Ectodermal cell (in vitro differentiated cells): ENCODE results near the gene COL28A1.
"Not testable (repeated sequence)": the region's sequence is repeated elsewhere in the genome, so short reads cannot be mapped to it uniquely, and the experiment has no call there.

Experiments used
- H3K27ac ChIP-seq: 2 replicates; pipeline ENCODE4 v1.7.0; 2013; ENCODE audit warnings: mild to moderate bottlenecking, low read depth, low read length; ENCODE audit not compliant: insufficient read depth, poor library complexity, severe bottlenecking
- H3K27me3 ChIP-seq: 2 replicates; pipeline ENCODE4 v1.7.0; 2013; ENCODE audit warnings: mild to moderate bottlenecking, low read length; ENCODE audit not compliant: insufficient read depth, control insufficient read depth, poor library complexity, severe bottlenecking
- H3K36me3 ChIP-seq: one replicate; pipeline ENCODE4 v1.7.0; 2013; ENCODE audit warnings: low read length; ENCODE audit not compliant: control insufficient read depth, insufficient read depth
- H3K4me1 ChIP-seq: one replicate; pipeline ENCODE4 v1.7.0; 2013; ENCODE audit warnings: low read length; ENCODE audit not compliant: control insufficient read depth, insufficient read depth
- H3K4me3 ChIP-seq: 2 replicates; pipeline ENCODE4 v1.7.0; 2013; ENCODE audit warnings: low read depth, low read length, control low read depth; ENCODE audit not compliant: insufficient read depth
- H3K9me3 ChIP-seq: 2 replicates; pipeline ENCODE4 v1.7.0; 2013; ENCODE audit warnings: mild to moderate bottlenecking, low read length, moderate library complexity; ENCODE audit not compliant: control insufficient read depth
- WGBS, 2 experiments: methylation state at CpG; one replicate each; pipeline ENCODE4 v1.1.7; 2013; ENCODE audit warnings: missing lambda C conversion rate in 2 of 2; 5-methylcytosine and 5-hydroxymethylcytosine counted together

COL28A1 gene

GRCh38 chr7:7563269-7563668 is 27.6 kb upstream of the COL28A1 start:
- WGBS, 2 experiments, result 91 to 96% methylated on average over 5 of the region's 5 CpGs
- Histone ChIP-seq H3K27me3 (no peaks in the 10 kb centered on the region), H3K4me1 (no peaks in the 10 kb centered on the region), H3K36me3 (no peaks in the 10 kb centered on the region), H3K4me3 (no peak overlapping the region), H3K9me3 (no peaks in the 10 kb centered on the region), H3K27ac (no peak overlapping the region)

GRCh38 chr7:7562736-7563135 is 27.1 kb upstream of the COL28A1 start:
- Histone ChIP-seq H3K4me3 (no peak overlapping the region), H3K4me1 (no peaks in the 10 kb centered on the region), H3K36me3 (no peaks in the 10 kb centered on the region), H3K9me3 (no peaks in the 10 kb centered on the region), H3K27me3 (no peaks in the 10 kb centered on the region), H3K27ac (no peak overlapping the region)
- WGBS, 2 experiments, result 94 to 98% methylated on average over 3 of the region's 3 CpGs

GRCh38 chr7:7561591-7561990 is 25.9 kb upstream of the COL28A1 start:
- not testable (repeated sequence) for H3K27ac ChIP-seq, H3K36me3 ChIP-seq, H3K9me3 ChIP-seq, H3K27me3 ChIP-seq, H3K4me1 ChIP-seq, H3K4me3 ChIP-seq
- WGBS, 2 experiments, result 93 to 95% methylated on average over 4 to 5 of the region's 5 CpGs

- Histone ChIP-seq H3K36me3 (no peaks in the 10 kb centered on the region), H3K9me3 (no peaks in the 10 kb centered on the region), H3K4me3 (no peak overlapping the region), H3K27ac (no peak overlapping the region), H3K27me3 (no peaks in the 10 kb centered on the region), H3K4me1 (no peaks in the 10 kb centered on the region)
- 93 to 96% methylated on average over 5 of the region's 5 CpGs for WGBS, 2 experiments
Measured at GRCh38 chr7:7557252-7557651, 21.6 kb upstream of the COL28A1 start.

- no peaks in the 10 kb centered on the region for H3K27me3 ChIP-seq
- no peak overlapping the region for H3K27ac ChIP-seq
- no peaks in the 10 kb centered on the region for H3K36me3 ChIP-seq
- no peaks in the 10 kb centered on the region for H3K9me3 ChIP-seq
- 96 to 97% methylated on average over 1 of the region's 1 CpG for WGBS, 2 experiments
- H3K4me3 ChIP-seq, result no peak overlapping the region
- no peaks in the 10 kb centered on the region for H3K4me1 ChIP-seq
Measured at GRCh38 chr7:7556852-7557251, 21.2 kb upstream of the COL28A1 start.

- H3K9me3 ChIP-seq, result no peaks in the 10 kb centered on the region
- H3K27ac ChIP-seq, result no peak overlapping the region
- no peaks in the 10 kb centered on the region for H3K4me1 ChIP-seq
- no peaks in the 10 kb centered on the region for H3K36me3 ChIP-seq
- 87 to 92% methylated on average over 7 to 8 of the region's 8 CpGs for WGBS, 2 experiments
- no peak overlapping the region for H3K4me3 ChIP-seq
- no peaks in the 10 kb centered on the region for H3K27me3 ChIP-seq
Measured at GRCh38 chr7:7554649-7555575, 19.2 kb upstream of the COL28A1 start.

GRCh38 chr7:7554021-7554432 is 18.4 kb upstream of the COL28A1 start:
- no peaks in the 10 kb centered on the region for H3K36me3 ChIP-seq
- WGBS, 2 experiments, result 84 to 85% methylated on average over 5 of the region's 5 CpGs
- H3K27me3 ChIP-seq, result no peaks in the 10 kb centered on the region
- H3K9me3 ChIP-seq, result no peaks in the 10 kb centered on the region
- H3K4me1 ChIP-seq, result no peaks in the 10 kb centered on the region
- no peak overlapping the region for H3K27ac ChIP-seq
- no peak overlapping the region for H3K4me3 ChIP-seq

- Histone ChIP-seq H3K36me3 (no peaks in the 10 kb centered on the region), H3K4me3 (no peak overlapping the region), H3K9me3 (no peaks in the 10 kb centered on the region), H3K4me1 (no peaks in the 10 kb centered on the region), H3K27me3 (no peaks in the 10 kb centered on the region), H3K27ac (no peak overlapping the region)
- 89 to 97% methylated on average over 1 of the region's 1 CpG for WGBS, 2 experiments
Measured at GRCh38 chr7:7553386-7553785, 17.7 kb upstream of the COL28A1 start.

- Histone ChIP-seq H3K27me3 (no peaks in the 10 kb centered on the region), H3K9me3 (no peaks in the 10 kb centered on the region), H3K27ac (no peak overlapping the region), H3K36me3 (no peaks in the 10 kb centered on the region), H3K4me3 (no peak overlapping the region), H3K4me1 (no peaks in the 10 kb centered on the region)
- WGBS, 2 experiments, result 100% methylated on average over 1 of the region's 2 CpGs; no CpG with 5 or more reads in 1 of the 2 experiments
Measured at GRCh38 chr7:7552199-7552598, 16.5 kb upstream of the COL28A1 start.

- 91 to 94% methylated on average over 3 of the region's 3 CpGs for WGBS, 2 experiments
- Histone ChIP-seq H3K36me3 (no peaks in the 10 kb centered on the region), H3K27me3 (no peaks in the 10 kb centered on the region), H3K4me1 (no peaks in the 10 kb centered on the region), H3K27ac (no peak overlapping the region), H3K4me3 (no peak overlapping the region), H3K9me3 (no peaks in the 10 kb centered on the region)
Measured at GRCh38 chr7:7550663-7551062, 15.0 kb upstream of the COL28A1 start.
